Prostate gland (tissue), 2 donors: ENCODE results near the gene NEDD4L.

Experiments used
- POLR2A ChIP-seq: fragments of 450-650 bp; IDR thresholded peaks from one replicate; pipeline ENCODE4 v1.6.1; 2016; ENCODE audit warnings: antibody characterized with exemption, mild to moderate bottlenecking
- POLR2AphosphoS5 ChIP-seq: sonication (generic); formaldehyde crosslinking; IDR thresholded peaks from one replicate; pipeline ENCODE4 v1.6.1; 2017; ENCODE audit warnings: antibody characterized with exemption
- TF ChIP-seq, protein P1 (sequence below), 4 experiments: fragments of 200-600 bp in 2 of 4; fragments of 450-650 bp in 2 of 4; sonication (generic) in 2 of 4; IDR thresholded peaks; 1 replicate in 3 of 4; 2 replicates in 1 of 4; pipeline ENCODE4 v1.5.1; 2016 to 2019; ENCODE audit warnings: antibody characterized with exemption in 4 of 4, mild to moderate bottlenecking in 2 of 4, moderate library complexity in 2 of 4

DNA sequence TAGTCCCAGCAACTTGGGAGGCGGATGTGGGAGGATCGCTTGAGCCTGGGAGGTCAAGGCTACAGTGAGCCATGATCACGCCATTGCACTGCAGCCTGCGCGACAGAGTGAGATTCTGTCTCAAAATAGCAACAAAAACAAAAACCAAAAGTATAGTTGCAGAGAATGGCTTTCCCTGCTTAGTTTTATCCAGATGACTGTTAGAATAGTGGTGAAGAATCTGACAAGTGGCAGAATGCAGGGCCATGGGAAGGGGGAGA is 53.8 kb downstream of the NEDD4L start:
- TF ChIP-seq, protein P1, sequence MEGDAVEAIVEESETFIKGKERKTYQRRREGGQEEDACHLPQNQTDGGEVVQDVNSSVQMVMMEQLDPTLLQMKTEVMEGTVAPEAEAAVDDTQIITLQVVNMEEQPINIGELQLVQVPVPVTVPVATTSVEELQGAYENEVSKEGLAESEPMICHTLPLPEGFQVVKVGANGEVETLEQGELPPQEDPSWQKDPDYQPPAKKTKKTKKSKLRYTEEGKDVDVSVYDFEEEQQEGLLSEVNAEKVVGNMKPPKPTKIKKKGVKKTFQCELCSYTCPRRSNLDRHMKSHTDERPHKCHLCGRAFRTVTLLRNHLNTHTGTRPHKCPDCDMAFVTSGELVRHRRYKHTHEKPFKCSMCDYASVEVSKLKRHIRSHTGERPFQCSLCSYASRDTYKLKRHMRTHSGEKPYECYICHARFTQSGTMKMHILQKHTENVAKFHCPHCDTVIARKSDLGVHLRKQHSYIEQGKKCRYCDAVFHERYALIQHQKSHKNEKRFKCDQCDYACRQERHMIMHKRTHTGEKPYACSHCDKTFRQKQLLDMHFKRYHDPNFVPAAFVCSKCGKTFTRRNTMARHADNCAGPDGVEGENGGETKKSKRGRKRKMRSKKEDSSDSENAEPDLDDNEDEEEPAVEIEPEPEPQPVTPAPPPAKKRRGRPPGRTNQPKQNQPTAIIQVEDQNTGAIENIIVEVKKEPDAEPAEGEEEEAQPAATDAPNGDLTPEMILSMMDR (IDR thresholded peaks at IDR 0.05) = no peak
- no peak for TF ChIP-seq POLR2AphosphoS5
- no peak for TF ChIP-seq POLR2A
